Activated T-cell treated with anti-CD3 and anti-CD28 coated beads for 4 hours (primary cell): ENCODE measurements around the gene SGO2.
"Not testable (repeated sequence)": the region's sequence is repeated elsewhere in the genome, so short reads cannot be mapped to it uniquely, and the experiment has no call there.

Experiments used
- DNase-seq: peaks from one replicate; pipeline ENCODE4 v3.0.0-alpha.2; 2020

Gene SGO2

GRCh38 chr2:200595913-200596312, 69.9 kb downstream of the SGO2 start:
- no peak for DNase-seq

DNA sequence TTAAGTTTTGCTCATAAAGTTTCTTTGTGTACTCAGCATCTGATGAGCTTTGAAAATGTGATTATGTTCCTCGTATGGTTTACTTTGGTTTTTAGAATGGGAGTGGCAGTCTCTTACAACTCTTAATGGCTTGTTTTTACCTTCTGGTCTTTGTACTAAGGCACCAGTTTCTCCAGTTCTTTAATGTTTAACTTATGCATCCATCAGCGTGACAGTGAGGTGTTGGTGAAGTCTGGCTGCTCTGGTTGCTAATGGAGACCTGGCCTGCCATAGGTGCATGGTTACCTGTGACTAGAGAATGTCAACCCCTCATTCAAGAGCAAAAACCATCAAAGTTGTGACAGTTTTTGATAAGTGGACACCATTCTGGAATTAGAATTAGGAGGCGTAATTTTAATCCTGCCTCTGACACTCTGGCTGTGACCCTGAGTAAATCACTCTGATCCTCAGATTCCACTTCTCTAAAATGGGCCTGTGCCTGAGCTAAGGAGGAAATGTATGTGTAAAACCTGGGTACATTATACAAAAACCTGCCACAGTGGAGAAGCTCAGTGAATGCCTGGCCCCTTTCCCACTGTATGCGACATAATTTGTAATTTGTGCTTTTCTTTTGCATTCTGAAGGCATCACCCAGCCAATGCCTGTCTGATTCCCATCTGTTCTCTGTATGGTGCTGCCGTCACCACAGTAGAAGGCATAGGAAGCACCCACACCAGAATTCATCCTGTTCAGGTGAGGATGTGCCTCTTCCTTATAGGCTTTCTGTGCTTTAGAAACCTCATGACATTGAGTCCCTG, 71.0 kb downstream of the SGO2 start:
- no peak for DNase-seq

DNA sequence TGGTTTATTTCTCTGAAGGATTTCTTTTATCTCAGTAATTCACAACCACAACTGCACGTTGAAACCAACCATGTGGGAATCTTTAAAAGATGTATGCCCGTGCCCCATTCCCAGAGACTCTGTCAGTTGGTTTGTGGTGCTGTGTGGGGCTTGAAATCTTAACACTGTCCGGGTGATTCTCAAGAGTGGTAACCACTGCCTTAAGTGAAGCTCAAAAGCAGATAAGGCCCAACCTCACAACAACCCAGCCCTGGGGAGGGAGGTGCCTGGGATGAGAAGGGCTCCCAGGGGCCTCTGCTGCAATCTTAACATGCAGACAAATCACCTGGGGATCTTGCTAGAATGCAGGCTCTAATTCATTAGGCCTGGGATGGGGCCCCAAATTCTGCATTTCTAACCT, 73.2 kb downstream of the SGO2 start:
- DNase-seq = no peak

DNA sequence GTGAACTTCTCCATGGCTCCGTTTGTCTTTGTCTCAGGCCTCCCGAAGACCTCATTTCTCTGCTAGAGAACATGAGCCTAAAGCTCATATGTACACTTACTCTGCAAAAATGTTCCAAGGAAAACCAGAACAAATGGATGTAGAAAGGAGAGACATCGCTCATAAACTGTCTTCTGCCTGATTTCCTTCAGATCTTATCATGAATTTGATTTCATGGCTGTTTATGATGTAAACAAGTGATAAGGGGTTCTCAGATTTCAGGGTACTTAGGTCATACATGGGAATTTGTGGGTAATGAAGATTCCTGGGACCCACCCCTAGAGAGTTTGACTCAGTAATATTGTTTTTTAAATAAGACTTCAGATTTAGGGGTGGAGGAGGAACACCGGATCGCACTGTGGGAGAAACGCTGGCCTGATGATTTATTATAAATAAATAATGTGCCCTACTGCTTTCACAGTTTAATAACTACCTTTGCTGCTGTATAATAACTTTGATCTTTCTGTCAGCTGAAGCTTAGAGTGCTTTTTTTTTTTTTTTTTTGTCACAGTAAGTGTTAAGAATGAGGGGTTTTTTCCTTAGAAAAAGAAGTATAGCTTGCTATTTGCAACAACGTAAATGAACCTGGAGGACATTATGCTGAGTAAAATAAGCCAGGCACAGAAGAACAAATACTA, 74.7 kb downstream of the SGO2 start:
- no peak for DNase-seq

DNA sequence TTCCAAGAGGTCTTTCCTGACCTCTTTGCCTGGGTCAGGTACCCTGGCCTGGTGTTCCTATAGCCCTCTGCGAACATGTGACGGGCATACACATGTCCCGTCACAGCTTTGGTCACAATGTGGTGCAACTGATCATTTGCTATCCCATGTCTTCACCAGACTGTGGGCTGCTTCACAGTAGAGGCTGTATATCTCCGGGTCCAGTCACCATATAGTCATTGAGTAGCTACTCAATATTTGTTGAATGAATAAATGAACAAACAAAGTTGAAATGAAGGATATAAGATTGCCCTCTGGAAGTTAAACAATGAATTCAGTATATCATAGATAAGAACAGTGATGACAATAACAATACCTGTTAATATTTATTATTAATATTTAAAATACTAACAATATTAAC, 76.6 kb downstream of the SGO2 start:
- no peak for DNase-seq

DNA sequence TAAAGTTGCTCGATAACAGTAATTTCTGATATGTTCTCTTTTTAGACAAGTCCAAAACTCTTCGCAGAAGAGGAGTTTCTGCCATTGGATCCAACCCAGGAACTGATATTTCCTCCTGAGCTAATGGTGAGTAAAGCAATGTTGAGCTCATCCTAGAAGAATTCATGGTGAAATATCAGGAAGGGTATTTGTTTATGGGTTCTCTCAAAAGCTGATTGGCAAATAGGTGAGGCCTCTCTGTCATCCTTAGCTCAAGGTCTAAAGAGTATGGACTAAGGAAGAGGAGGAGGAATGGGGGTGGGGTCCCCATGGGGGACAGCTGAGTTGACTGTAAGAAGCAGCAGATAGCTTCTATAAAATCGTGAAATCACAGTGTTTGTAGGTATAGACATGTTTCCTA, 78.0 kb downstream of the SGO2 start:
- DNase-seq = no peak

- no peak for DNase-seq
These were observed 78.7 kb downstream of the SGO2 start for GRCh38 chr2:200604571-200605255.

- no peak for DNase-seq
These were observed 82.5 kb downstream of the SGO2 start for GRCh38 chr2:200608341-200609027.

GRCh38 chr2:200609028-200609614, 83.1 kb downstream of the SGO2 start:
- no peak for DNase-seq

GRCh38 chr2:200610217-200610616, 84.2 kb downstream of the SGO2 start:
- DNase-seq = not testable (repeated sequence)

DNA sequence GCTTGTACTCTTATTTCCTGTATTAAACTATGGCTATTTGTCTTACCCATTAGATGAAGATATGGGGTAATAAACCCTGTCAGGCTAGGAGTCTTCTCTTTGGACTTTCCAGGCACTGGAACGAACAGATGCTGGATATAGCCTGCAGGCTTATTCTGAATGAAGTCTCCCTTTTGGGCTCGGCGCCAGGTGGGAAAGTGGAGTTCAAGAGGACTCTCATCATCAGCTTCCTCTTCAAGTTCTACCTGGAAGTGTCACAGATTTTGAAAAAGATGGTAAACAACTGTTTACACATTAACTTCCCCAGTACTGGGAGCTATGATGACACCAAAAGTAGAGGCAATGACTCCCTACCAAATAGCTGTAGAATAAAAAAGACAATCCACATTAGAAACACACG, 87.7 kb downstream of the SGO2 start:
- DNase-seq = no peak

- no peak for DNase-seq
These were observed 88.2 kb downstream of the SGO2 start for GRCh38 chr2:200614249-200614648.

GRCh38 chr2:200615247-200615646, 89.2 kb downstream of the SGO2 start:
- DNase-seq = no peak

DNA sequence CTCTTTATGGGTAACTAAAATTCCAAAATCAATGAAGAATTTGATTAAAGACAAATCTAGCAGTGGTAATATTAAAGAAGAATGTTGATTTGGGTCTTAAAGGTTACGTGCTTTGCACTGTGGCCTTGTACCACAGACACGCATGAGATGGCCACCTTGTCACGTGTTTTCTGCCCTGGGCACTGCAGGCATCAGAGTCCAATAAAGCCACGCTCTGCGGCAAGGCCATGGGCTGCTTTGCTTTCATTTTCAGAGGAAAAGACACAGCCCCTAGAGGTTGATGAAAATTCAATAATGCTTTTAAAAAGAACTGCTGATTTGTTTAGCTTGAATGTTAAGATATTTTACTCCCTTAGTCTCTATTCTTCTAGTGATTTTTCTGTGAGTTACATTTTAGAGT, 90.2 kb downstream of the SGO2 start:
- DNase-seq = no peak

DNA sequence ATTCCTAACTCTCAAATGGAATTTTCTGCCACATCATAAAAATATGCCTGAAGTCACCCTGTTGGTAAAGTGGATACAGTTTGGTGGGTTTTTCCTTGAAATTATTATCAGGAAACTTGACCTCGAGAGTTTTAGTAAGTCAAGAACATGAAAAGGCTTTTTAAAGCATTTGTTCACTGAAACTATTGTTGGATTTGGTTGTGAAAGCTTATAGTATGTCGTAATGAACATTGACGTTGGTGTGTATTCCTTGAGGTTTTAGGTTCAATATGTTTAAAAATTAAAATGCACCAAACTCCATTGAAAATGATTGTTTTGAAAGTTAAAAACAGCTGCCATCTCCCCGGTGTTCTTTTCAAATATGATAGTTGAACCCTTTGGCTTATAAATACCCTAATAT, 90.6 kb downstream of the SGO2 start:
- no peak for DNase-seq

GRCh38 chr2:200617156-200618053, 91.4 kb downstream of the SGO2 start:
- DNase-seq = no peak

DNA sequence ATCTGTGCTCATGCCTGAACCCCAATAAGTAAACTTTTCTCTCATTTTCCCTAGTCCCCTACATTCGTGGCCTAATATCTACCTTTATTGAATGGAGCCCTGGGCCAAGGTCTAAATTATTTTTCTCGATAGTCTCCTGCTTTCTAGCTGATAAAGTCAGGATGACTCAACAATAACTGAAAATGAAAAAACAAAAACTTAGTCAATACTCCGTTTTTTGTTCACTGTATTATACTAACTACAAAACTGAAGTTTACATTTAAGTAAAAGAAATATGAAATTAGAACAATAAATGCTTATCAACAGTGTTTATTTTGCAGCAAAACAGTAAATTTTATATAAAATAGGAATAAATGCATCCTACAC, 92.0 kb downstream of the SGO2 start:
- no peak for DNase-seq

GRCh38 chr2:200618590-200619021, 92.6 kb downstream of the SGO2 start:
- no peak for DNase-seq

GRCh38 chr2:200619279-200619678, 93.3 kb downstream of the SGO2 start:
- no peak for DNase-seq

- no peak for DNase-seq
These were observed 94.8 kb downstream of the SGO2 start for GRCh38 chr2:200620606-200621390.

DNA sequence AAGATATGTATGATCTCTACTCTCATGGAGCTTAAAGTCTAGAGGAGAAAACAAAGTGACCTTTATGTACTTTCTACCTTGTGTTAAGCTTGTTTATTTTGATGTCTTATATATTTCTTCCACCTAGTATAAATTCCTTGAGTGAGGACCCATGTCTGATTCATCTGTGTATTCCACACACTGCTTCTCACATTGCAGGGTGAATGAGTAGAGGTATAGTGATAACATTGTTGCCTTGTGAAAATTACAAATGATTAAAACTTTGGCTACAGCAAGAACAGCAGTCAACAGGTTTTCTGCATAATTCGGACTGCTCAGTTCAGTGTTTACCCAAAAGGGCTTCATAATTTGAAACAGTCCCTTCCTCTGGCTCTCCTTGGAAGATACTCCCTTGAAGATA, 96.1 kb downstream of the SGO2 start:
- DNase-seq = no peak
